PC-9 (cell line): ENCODE results near the gene SLC32A1. TPM values are rescaled to one million over a fixed set of nuclear protein-coding genes. Genes with fewer than 3 reads are reported as not detected.
A peak's percentile ranks its signal among the peaks of the same experiment; 100 is the strongest.

Experiments
- BruUV-seq: library from RNA; stranded (reverse); fragments of 400-500 nt; replicated peaks from 2 replicates; lab custom pipeline; 2021; lab: Mats Ljungman, UMichigan
- CTCF ChIA-PET: fragments of 300-600 bp; sonication (Branson Sonifier 250); formaldehyde crosslinking; loops from one replicate; lab custom pipeline; 2022; ENCODE audit warnings: antibody characterized with exemption; lab: Charles Lee
- POLR2A ChIA-PET: fragments of 300-600 bp; sonication (Branson Sonifier 250); formaldehyde crosslinking; loops from one replicate; lab custom pipeline; 2022; ENCODE audit warnings: antibody characterized with exemption; ENCODE audit not compliant: unreplicated experiment; lab: Charles Lee
- DNase-seq, 2 experiments: peaks; one replicate each; pipeline versions ENCODE4 v3.0.0 to v3.0.0-alpha.2; 2015 to 2022; ENCODE audit warnings: mixed read lengths in 1 of 2
- H2AFZ ChIP-seq: fragments of 200-600 bp; sonication (generic); 2 replicates; pipeline ENCODE4 v1.8.1; 2017; ENCODE audit warnings: antibody characterized with exemption
- H3F3A ChIP-seq: fragments of 200-600 bp; sonication (generic); 2 replicates; pipeline ENCODE4 v1.8.1; 2017; ENCODE audit warnings: antibody characterized with exemption, mild to moderate bottlenecking, low read depth; ENCODE audit not compliant: insufficient read depth
- H3K27ac ChIP-seq: fragments of 200-600 bp; sonication (generic); 2 replicates; pipeline ENCODE4 v1.6.1; 2016; ENCODE audit warnings: mixed run types
- H3K27me3 ChIP-seq: fragments of 200-600 bp; sonication (generic); 2 replicates; pipeline ENCODE4 v1.6.1; 2016; ENCODE audit warnings: low read depth, mixed run types; ENCODE audit not compliant: insufficient read depth
- H3K36me3 ChIP-seq: fragments of 200-600 bp; sonication (generic); 2 replicates; pipeline ENCODE4 v1.6.1; 2016; ENCODE audit warnings: low read depth, mixed run types
- H3K4me1 ChIP-seq: fragments of 200-600 bp; sonication (generic); replicated peaks from 2 replicates; pipeline ENCODE4 v1.6.1; 2016; ENCODE audit warnings: mixed run types; ENCODE audit not compliant: insufficient read depth
- H3K4me2 ChIP-seq: fragments of 200-600 bp; sonication (generic); 2 replicates; pipeline ENCODE4 v1.6.1; 2017; ENCODE audit warnings: mixed run types
- H3K4me3 ChIP-seq: fragments of 200-600 bp; sonication (generic); 2 replicates; pipeline ENCODE4 v1.6.1; 2016; ENCODE audit warnings: mixed run types
- H3K79me2 ChIP-seq: fragments of 200-600 bp; sonication (generic); 2 replicates; pipeline ENCODE4 v1.6.1; 2017; ENCODE audit warnings: low read depth, mixed run types
- H3K9me2 ChIP-seq: fragments of 200-600 bp; sonication (generic); 2 replicates; pipeline ENCODE4 v1.8.1; 2017; ENCODE audit warnings: mild to moderate bottlenecking; ENCODE audit not compliant: insufficient read depth
- H3K9me3 ChIP-seq: fragments of 200-600 bp; sonication (generic); 2 replicates; pipeline ENCODE4 v1.8.1; 2016; ENCODE audit warnings: low read depth; ENCODE audit not compliant: insufficient read depth
- H4K20me1 ChIP-seq: fragments of 200-600 bp; sonication (generic); 2 replicates; pipeline ENCODE4 v1.8.1; 2017; ENCODE audit not compliant: insufficient read depth
- CTCF ChIP-seq: fragments of 200-600 bp; sonication (generic); conservative IDR thresholded peaks from 2 replicates; pipeline ENCODE4 v1.6.1; 2017; ENCODE audit warnings: mixed run types, antibody characterized with exemption, mild to moderate bottlenecking, moderate library complexity
- EZH2 ChIP-seq: fragments of 200-600 bp; sonication (generic); IDR thresholded peaks from 2 replicates; pipeline ENCODE4 v1.8.0; 2017; ENCODE audit warnings: antibody characterized with exemption, low read depth
- intact Hi-C: fragments of 100-400 bp; cut with micrococcal nuclease; formaldehyde crosslinking; loops from one replicate; pipeline ENCODE4 v1.10.0; 2022; ENCODE audit not compliant: unreplicated experiment
- total RNA-seq: library from RNA; stranded (reverse); gene quantifications from 2 replicates; pipeline ENCODE4 v1.2.3, GENCODE V29; 2021

Gene SLC32A1
- total RNA-seq, 1 experiment from 2014 or later = not detected

- no peaks in the 10 kb centered on the region for H3K27me3 ChIP-seq
- TF ChIP-seq CTCF (peak; percentile 84), EZH2 (no peak)
- no peaks in the 10 kb centered on the region for H3K36me3 ChIP-seq
- peaks cover 13% of the 10 kb centered on the region; the same call in 1 of the 2 replicates for H3K4me1 ChIP-seq
- H3K79me2 ChIP-seq = peaks cover 10% of the 10 kb centered on the region; the same call in 1 of the 2 replicates
- 0 out of 2 replicates have a peak, but pooled peaks cover 5% of the 10 kb centered on the region for H4K20me1 ChIP-seq
- CTCF ChIA-PET = no interaction called here
- POLR2A ChIA-PET = no interaction called here
- peak in 1 of 2 experiments; percentile 41 for DNase-seq
- no peaks in the 10 kb centered on the region for H3K9me3 ChIP-seq
- H3K4me3 ChIP-seq = no peak overlapping the region
- H3K27ac ChIP-seq = no peak overlapping the region
- BruUV-seq = no TSS peak
- intact Hi-C loops = loop anchor here (1.0 kb wide), 3 partner anchors 102 to 414 kb away; no protein-coding TSS in a partner anchor
- no peak overlapping the region for H3K4me2 ChIP-seq
- no peaks in the 10 kb centered on the region; the same call in 1 of the 2 replicates for H3F3A ChIP-seq
- H2AFZ ChIP-seq = no peak overlapping the region
- no peaks in the 10 kb centered on the region for H3K9me2 ChIP-seq
Observed at GRCh38 chr20:38751360-38751976, 27.2 kb downstream of the SLC32A1 start.

GRCh38 chr20:38752029-38752428 lies 27.7 kb downstream of the SLC32A1 start:
- 0 out of 2 replicates have a peak, but pooled peaks cover 5% of the 10 kb centered on the region for H4K20me1 ChIP-seq
- intact Hi-C loops = no loop called here
- H3K4me2 ChIP-seq = no peak overlapping the region
- no TSS peak for BruUV-seq
- no peaks in the 10 kb centered on the region; the same call in 1 of the 2 replicates for H3F3A ChIP-seq
- POLR2A ChIA-PET = no interaction called here
- CTCF ChIA-PET = interaction anchor here (0.6 kb wide), 1 partner anchor 93 kb away, joined by 3 read pairs; no protein-coding TSS in a partner anchor
- TF ChIP-seq EZH2 = no peak
- no peak for TF ChIP-seq CTCF
- H3K9me2 ChIP-seq = no peaks in the 10 kb centered on the region
- no peak overlapping the region for H3K27ac ChIP-seq
- peaks cover 10% of the 10 kb centered on the region; the same call in 1 of the 2 replicates for H3K79me2 ChIP-seq
- no peak for DNase-seq
- H3K9me3 ChIP-seq = no peaks in the 10 kb centered on the region
- no peaks in the 10 kb centered on the region for H3K27me3 ChIP-seq
- no peak overlapping the region for H2AFZ ChIP-seq
- peaks cover 13% of the 10 kb centered on the region; the same call in 1 of the 2 replicates for H3K4me1 ChIP-seq
- H3K4me3 ChIP-seq = no peak overlapping the region
- H3K36me3 ChIP-seq = no peaks in the 10 kb centered on the region

GRCh38 chr20:38754924-38755323 lies 30.6 kb downstream of the SLC32A1 start:
- no peak overlapping the region for H3K27ac ChIP-seq
- no TSS peak for BruUV-seq
- peaks cover 3% of the 10 kb centered on the region; the same call in 1 of the 2 replicates for H4K20me1 ChIP-seq
- no peaks in the 10 kb centered on the region for H3K4me1 ChIP-seq
- no peaks in the 10 kb centered on the region for H3K79me2 ChIP-seq
- ChIA-PET CTCF (no interaction called here), POLR2A (interaction anchor here (0.5 kb wide), 1 partner anchor 218 kb away, joined by 4 read pairs; no protein-coding TSS in a partner anchor)
- H3K36me3 ChIP-seq = no peaks in the 10 kb centered on the region
- no peak for DNase-seq
- H3K27me3 ChIP-seq = no peaks in the 10 kb centered on the region
- intact Hi-C loops = no loop called here
- H3K4me3 ChIP-seq = no peak overlapping the region
- H2AFZ ChIP-seq = no peak overlapping the region
- H3K9me3 ChIP-seq = no peaks in the 10 kb centered on the region
- no peaks in the 10 kb centered on the region for H3F3A ChIP-seq
- no peaks in the 10 kb centered on the region for H3K9me2 ChIP-seq
- H3K4me2 ChIP-seq = no peak overlapping the region
- TF ChIP-seq CTCF (no peak), EZH2 (no peak)
